ENCODE data around the gene SLIT3.

DNA sequence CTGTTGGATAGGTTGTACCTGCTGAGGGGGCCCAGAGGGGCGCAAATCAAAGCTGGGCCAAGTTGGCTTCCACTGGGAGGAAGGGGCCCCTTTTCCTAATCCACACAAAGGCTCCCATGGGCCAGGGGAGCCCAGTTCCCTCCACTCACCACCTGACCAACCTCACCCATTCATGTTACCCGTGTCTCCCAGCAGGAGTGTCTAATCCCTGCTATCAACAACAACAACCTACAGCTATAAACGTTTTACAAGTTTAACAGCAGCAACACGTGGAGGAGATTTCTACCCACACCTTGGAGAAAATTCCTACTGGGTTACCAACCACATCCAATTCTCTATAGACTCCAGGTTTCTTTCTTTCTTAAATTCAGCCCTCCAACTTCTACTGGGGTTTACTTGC is 216.2 kb downstream of the SLIT3 start:
- TF ChIP-seq EZH2 (IDR thresholded peaks at IDR 0.05) = no peak
- TF ChIP-seq POLR2AphosphoS5 (IDR thresholded peaks at IDR 0.05; ENCODE audit: borderline replicate concordance, low read depth, low read length) = no peak
- TF ChIP-seq FOXP2 (optimal IDR thresholded peaks at IDR 0.05; ENCODE audit: control extremely low read depth, extremely low read length, insufficient read depth) = no peak

Data from SK-N-MC (cell line).